Measurements from ENCODE around the gene CHST11. TPM values are rescaled to one million over a fixed set of nuclear protein-coding genes. Genes with fewer than 3 reads are reported as not detected.

Gene CHST11
- polyA plus RNA-seq, 1 donor (not counting 4 experiments of a cell fraction or from before 2014, with no cell fraction given) = 11.9 TPM

DNA sequence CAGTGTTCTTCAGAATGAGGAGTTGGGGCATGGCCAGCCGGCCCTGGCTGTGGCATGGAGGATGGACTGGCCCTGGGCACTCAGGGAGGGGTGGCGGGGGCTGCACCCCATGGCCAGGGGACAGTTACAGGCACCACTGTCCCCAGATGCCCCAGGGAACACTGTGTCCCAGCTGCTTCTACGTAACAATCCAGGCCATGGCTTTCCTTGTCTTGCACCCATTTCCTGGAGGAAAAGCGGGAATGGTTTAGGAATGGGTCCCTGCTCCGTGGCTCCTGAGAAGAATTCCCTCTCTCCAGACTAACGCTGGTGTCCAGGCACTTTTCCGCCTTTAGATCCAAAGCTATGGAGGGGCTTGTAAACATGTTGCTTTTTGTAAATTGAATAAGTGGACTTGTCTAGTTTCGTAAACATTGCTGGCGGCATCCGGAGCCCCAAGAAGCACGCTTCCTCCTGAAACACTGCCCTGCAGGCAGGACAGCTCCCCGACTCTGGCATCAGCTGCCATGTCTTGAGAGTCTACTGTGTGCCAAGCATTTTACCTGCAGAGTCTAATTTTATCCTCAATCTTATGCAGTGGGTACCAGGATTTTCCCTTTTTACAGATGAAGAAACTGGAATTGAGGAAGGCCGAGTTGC, 263.1 kb downstream of the CHST11 start:
- no peaks in the 10 kb centered on the region for H4K20me1 ChIP-seq (ENCODE audit: control insufficient read depth, extremely low read depth, insufficient read depth, low read length)
- H3K27me3 ChIP-seq (ENCODE audit: control insufficient read depth, extremely low read depth, insufficient read depth, low read length) = no peaks in the 10 kb centered on the region
- H2AFZ ChIP-seq (ENCODE audit: control insufficient read depth, low read length) = no peak overlapping the region
- dilution Hi-C loops (cut with MboI; ENCODE audit: extremely low pct_ligation_motif_present, low sequenced_read_pairs) = no loop called here
- DNase-seq (ENCODE audit: low read depth, low spot score) (no peak), FAIRE-seq (no peak)
- no peak overlapping the region for H3K27ac ChIP-seq (ENCODE audit: control insufficient read depth, insufficient read depth, low read length)
- no peaks in the 10 kb centered on the region for H3K9me1 ChIP-seq (ENCODE audit: control insufficient read depth, extremely low read depth, insufficient read depth, low read length)
- no peak overlapping the region for H3K4me3 ChIP-seq (ENCODE audit: control insufficient read depth in 2 of 3, extremely low read depth in 1 of 3, insufficient read depth in 2 of 3, low read depth in 1 of 3, low read length in 3 of 3)
- no peaks in the 10 kb centered on the region for H3K9me3 ChIP-seq (ENCODE audit: control insufficient read depth, low read depth, low read length)
- no peak for TF ChIP-seq EZH2 (IDR thresholded peaks at IDR 0.05; ENCODE audit: low read length)
- TF ChIP-seq, protein P1, sequence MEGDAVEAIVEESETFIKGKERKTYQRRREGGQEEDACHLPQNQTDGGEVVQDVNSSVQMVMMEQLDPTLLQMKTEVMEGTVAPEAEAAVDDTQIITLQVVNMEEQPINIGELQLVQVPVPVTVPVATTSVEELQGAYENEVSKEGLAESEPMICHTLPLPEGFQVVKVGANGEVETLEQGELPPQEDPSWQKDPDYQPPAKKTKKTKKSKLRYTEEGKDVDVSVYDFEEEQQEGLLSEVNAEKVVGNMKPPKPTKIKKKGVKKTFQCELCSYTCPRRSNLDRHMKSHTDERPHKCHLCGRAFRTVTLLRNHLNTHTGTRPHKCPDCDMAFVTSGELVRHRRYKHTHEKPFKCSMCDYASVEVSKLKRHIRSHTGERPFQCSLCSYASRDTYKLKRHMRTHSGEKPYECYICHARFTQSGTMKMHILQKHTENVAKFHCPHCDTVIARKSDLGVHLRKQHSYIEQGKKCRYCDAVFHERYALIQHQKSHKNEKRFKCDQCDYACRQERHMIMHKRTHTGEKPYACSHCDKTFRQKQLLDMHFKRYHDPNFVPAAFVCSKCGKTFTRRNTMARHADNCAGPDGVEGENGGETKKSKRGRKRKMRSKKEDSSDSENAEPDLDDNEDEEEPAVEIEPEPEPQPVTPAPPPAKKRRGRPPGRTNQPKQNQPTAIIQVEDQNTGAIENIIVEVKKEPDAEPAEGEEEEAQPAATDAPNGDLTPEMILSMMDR (optimal IDR thresholded peaks at IDR 0.05 in 1 of 3, IDR thresholded peaks at IDR 0.05 in 1 of 3, conservative IDR thresholded peaks at IDR 0.05 in 1 of 3; ENCODE audit: extremely low read depth in 1 of 3, insufficient read depth in 2 of 3, low read length in 3 of 3) = no peak
- H3K4me2 ChIP-seq (ENCODE audit: control insufficient read depth, extremely low read depth, insufficient read depth, low read depth, low read length) = no peak overlapping the region
- H3K4me1 ChIP-seq (ENCODE audit: control insufficient read depth, extremely low read depth, insufficient read depth, low read length) = no peaks in the 10 kb centered on the region
- peaks cover 2% of the 10 kb centered on the region for H3K79me2 ChIP-seq (ENCODE audit: control insufficient read depth, insufficient read depth, low read length)
- no peaks in the 10 kb centered on the region for H3K36me3 ChIP-seq (ENCODE audit: control insufficient read depth in 2 of 2, extremely low read depth in 1 of 2, insufficient read depth in 2 of 2, low read length in 2 of 2)
- H3K9ac ChIP-seq (ENCODE audit: control insufficient read depth, extremely low read depth, insufficient read depth, low read length) = no peak overlapping the region

DNA sequence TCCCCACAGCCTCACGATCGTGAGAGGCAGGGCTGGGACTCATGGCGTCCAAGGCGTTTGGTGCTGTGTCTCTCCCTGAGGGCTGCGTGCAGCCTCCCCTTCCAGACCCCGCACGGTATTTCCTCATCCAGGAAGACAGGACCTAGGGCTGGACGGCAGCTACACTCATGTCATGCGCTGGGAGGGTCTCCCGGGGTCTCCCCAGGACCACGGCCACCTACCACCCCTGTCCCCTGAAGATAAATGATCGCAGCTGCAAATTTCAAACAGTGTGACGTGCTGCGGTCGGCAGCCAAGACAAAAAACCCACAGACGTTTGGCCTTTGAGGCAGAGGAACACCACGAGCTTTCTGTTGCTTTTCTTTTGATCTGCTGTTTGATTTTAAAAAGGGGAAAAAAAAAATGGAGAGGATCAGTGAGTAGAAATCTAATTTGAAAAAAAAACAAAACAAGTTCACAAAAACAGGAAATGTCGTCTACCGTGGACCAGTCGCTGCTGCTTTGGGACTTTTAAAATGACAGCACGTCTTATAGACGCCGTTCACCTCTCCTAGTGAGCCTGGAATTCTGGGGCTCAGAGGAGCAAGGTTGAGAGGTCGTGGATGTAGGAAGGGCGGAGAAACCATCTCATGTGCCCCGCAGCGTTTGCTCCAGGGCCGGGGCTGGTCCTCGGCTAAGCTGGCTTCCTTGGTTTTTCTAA, 263.7 kb downstream of the CHST11 start:
- H3K36me3 ChIP-seq (ENCODE audit: control insufficient read depth in 2 of 2, extremely low read depth in 1 of 2, insufficient read depth in 2 of 2, low read length in 2 of 2) = no peaks in the 10 kb centered on the region
- H3K27ac ChIP-seq (ENCODE audit: control insufficient read depth, insufficient read depth, low read length) = no peak overlapping the region
- H3K4me1 ChIP-seq (ENCODE audit: control insufficient read depth, extremely low read depth, insufficient read depth, low read length) = no peaks in the 10 kb centered on the region
- DNase-seq (ENCODE audit: low read depth, low spot score) = no peak
- H2AFZ ChIP-seq (ENCODE audit: control insufficient read depth, low read length) = no peak overlapping the region
- dilution Hi-C loops (cut with MboI; ENCODE audit: extremely low pct_ligation_motif_present, low sequenced_read_pairs) = no loop called here
- no peak for FAIRE-seq
- no peaks in the 10 kb centered on the region for H3K9me1 ChIP-seq (ENCODE audit: control insufficient read depth, extremely low read depth, insufficient read depth, low read length)
- no peak for TF ChIP-seq EZH2 (IDR thresholded peaks at IDR 0.05; ENCODE audit: low read length)
- TF ChIP-seq, protein P1 (optimal IDR thresholded peaks at IDR 0.05 in 1 of 3, IDR thresholded peaks at IDR 0.05 in 1 of 3, conservative IDR thresholded peaks at IDR 0.05 in 1 of 3; ENCODE audit: extremely low read depth in 1 of 3, insufficient read depth in 2 of 3, low read length in 3 of 3) = no peak
- H3K79me2 ChIP-seq (ENCODE audit: control insufficient read depth, insufficient read depth, low read length) = peaks cover 2% of the 10 kb centered on the region
- no peaks in the 10 kb centered on the region for H4K20me1 ChIP-seq (ENCODE audit: control insufficient read depth, extremely low read depth, insufficient read depth, low read length)
- no peaks in the 10 kb centered on the region for H3K9me3 ChIP-seq (ENCODE audit: control insufficient read depth, low read depth, low read length)
- H3K4me3 ChIP-seq (ENCODE audit: control insufficient read depth in 2 of 3, extremely low read depth in 1 of 3, insufficient read depth in 2 of 3, low read depth in 1 of 3, low read length in 3 of 3) = no peak overlapping the region
- no peak overlapping the region for H3K4me2 ChIP-seq (ENCODE audit: control insufficient read depth, extremely low read depth, insufficient read depth, low read depth, low read length)
- H3K9ac ChIP-seq (ENCODE audit: control insufficient read depth, extremely low read depth, insufficient read depth, low read length) = no peak overlapping the region
- H3K27me3 ChIP-seq (ENCODE audit: control insufficient read depth, extremely low read depth, insufficient read depth, low read length) = no peaks in the 10 kb centered on the region
